GM18508 (cell line): Measurements from ENCODE around the gene ZNF860.
"Not testable (repeated sequence)": the region's sequence is repeated elsewhere in the genome, so short reads cannot be mapped to it uniquely, and the experiment has no call there.

Experiments used
- ATAC-seq: cut with Tn5 transposase; IDR thresholded peaks from one replicate; pipeline ENCODE4 v1.9.1; 2021; ENCODE audit warnings: moderate number of reproducible peaks; ENCODE audit not compliant: insufficient read depth, unreplicated experiment

Gene ZNF860

DNA sequence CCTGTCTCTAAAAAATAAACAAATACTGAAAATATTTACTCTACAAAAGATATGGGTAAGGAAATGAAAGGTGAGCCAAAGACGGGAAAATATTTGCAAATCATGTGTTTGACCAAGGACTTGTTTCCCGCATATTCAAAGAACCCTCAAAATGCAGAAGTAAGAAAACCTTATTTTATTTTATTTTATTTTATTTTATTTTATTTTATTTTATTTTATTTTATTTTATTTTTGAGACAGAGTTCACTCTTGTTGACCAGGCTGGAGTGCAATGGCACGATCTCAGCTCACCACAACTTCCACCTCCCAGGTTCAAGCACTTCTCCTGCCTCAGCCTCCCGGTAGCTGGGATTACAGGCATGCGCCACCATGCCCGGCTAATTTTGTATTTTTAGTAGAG, 11.4 kb downstream of the ZNF860 start:
- ATAC-seq, result not testable (repeated sequence)

DNA sequence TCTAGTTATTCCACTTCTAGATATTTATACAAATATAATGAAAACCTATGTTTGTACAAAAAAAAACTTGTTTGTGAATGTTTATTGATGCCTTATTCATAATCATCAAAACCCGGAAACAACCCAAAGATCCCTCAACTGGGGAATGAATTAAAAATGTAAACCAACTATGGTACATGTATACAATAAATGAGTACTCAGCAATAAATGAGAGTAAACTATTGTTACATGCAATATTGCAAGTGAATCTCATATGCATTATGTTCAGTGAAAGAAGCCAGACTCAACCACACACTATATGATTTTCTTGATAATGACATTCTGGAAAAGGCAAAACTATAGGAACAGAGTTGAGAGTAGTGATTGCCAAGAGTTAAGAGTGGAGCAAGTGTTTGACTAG, 12.3 kb downstream of the ZNF860 start:
- no peak for ATAC-seq

DNA sequence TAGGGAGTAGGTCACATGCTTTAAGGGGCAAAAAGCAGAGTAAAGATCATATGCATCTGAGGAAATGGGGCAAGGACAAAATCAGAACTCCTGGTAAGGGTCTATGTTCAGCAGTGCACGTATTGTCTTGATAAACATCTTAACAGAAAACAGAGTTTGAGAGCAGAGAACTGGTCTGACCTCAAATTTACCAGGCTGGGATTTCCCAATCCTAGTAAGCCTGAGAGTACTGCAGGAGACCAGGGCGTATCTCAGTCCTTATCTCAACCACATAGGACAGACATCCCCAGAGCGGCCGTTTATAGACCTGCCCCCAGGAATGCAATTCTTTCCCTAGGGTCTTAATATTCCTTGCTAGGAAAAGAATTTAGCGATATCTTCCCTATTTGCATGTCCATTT, 13.5 kb downstream of the ZNF860 start:
- ATAC-seq, result not testable (repeated sequence)

- ATAC-seq, result no peak
Observed at GRCh38 chr3:31996195-31996594, 14.6 kb downstream of the ZNF860 start.

DNA sequence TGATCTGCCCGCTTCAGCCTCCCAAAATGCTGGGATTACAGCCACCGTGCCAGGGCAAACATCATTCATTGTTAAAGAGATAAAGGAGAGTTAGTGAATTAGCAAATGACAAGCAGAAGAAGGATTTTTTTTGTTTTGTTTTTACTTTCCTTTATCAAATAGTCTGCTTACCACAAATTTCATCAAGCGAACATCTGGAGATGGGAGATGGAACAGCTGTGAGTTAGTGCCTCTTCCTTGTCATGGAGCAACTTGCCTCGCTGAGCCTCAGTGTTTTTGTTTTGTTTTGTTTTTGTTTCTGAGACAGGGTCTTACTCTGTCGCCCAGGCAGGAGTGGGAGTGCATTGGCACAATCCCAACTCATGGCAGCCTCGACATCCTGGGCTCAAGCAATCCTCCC, 15.9 kb downstream of the ZNF860 start:
- ATAC-seq, result no peak

GRCh38 chr3:31999907-32000439, 18.4 kb downstream of the ZNF860 start:
- ATAC-seq, result no peak

DNA sequence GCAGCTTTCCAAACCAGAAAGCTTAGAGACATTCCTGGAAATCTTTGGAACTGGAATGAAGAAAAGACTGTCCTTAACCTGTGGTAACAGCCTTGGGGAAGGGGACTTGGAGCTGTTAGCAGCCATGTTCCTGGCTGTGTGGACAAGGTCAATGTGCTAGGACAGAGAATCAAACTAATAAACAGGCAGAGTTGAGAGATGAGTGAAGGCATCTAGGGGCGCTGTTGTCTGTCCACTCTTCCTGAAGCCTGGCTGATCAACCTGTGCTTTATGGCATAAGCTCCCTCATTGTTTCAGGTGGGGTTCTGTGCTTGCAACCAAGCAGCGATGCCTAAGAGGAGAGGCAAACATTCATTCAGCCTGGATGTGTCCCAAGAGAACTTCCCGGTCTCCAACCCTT, 19.3 kb downstream of the ZNF860 start:
- ATAC-seq, result no peak

- no peak for ATAC-seq
Observed at GRCh38 chr3:32002561-32003368, 21.2 kb downstream of the ZNF860 start.

GRCh38 chr3:32003380-32003779, 21.8 kb downstream of the ZNF860 start:
- no peak for ATAC-seq

DNA sequence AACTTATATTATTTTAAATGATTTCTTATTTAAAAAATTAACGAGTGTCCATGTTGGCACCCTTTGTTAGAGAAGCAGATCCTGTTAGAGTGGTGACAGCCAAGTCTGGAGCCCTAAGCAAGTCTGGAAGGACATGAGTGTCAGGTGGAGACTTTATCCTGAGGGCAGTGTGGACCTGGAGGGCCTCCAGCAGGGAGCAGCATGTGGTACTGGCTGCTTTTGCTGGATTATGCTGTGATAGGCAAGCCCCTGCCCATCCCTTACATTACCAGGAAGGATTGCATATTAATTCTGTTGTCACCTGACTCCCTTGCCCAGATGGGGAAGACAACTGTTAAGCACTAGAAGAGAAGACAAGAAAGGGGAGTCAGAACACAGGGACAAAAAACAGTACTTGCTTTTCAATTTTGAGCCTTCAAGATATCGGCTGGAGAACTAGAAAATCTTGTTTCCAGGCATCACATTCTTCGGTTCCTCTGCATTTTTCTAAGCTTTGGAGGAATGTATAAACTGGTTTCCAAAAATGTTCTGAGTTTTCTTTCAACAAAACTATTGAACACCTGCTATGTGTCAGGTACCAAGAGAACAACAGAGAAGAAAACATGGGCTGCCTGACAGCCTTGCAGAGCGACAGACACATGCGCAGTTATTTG, 22.7 kb downstream of the ZNF860 start:
- ATAC-seq, result no peak

DNA sequence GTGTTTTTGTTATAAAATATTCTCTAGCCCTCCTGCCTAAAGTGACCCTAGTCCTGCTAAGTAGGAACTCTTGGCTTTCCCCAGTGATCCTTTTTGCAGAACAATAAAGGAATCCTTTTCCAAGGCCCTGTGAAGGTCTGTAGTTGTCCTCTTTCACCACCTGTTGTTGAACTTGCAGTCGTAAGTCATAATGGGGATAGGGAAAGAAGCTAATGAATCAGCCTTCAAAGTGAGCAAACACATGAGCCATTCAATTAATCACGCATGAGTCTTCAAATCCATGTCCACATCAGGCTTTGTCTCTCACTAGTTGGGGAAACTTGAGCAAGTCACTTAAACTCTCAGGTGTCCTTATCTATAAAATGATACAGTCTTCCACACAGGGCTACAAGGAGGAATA, 27.6 kb downstream of the ZNF860 start:
- ATAC-seq, result no peak

GRCh38 chr3:32009957-32010356, 28.4 kb downstream of the ZNF860 start:
- no peak for ATAC-seq

GRCh38 chr3:32010699-32011098, 29.1 kb downstream of the ZNF860 start:
- not testable (repeated sequence) for ATAC-seq

- ATAC-seq, result not testable (repeated sequence)
Observed at GRCh38 chr3:32015638-32016037, 34.1 kb downstream of the ZNF860 start.

GRCh38 chr3:32017286-32017685, 35.7 kb downstream of the ZNF860 start:
- no peak for ATAC-seq

DNA sequence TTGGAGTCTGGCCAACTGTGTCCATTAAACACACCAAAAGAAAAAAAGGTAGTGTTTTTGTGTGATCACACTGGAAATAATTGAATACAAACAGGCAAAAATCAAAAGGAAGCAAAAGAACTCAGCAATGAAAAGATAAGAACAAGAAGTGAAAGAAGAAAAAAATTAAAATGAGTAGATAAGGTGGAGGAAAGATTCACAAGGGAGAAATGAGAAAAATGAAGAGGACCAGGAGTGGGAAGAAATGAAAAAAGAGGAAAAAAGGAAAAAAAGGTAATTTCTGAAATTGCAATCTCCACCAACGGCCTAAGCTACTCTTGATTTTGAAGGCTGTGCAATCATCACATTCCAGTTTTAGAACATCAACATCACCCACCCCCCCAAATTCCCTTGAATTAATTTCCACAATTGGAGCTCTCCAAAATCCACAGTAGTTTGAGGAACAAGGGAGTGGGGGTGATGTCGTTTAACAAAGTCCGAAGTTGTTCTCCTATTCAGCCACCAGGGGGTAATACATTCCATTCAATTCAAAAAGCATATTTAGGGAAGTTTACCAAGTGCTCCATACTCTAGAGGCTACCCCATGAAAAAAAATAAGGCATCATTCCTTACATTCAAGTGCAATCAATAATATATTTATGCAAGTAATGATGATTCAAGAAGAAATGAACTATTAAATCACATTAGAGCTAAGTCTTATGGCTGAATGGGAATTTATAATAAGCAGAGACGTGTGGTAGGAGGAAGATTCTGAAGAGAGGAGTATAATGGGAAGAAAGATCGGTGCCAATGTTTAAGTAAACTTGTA, 37.4 kb downstream of the ZNF860 start:
- no peak for ATAC-seq

DNA sequence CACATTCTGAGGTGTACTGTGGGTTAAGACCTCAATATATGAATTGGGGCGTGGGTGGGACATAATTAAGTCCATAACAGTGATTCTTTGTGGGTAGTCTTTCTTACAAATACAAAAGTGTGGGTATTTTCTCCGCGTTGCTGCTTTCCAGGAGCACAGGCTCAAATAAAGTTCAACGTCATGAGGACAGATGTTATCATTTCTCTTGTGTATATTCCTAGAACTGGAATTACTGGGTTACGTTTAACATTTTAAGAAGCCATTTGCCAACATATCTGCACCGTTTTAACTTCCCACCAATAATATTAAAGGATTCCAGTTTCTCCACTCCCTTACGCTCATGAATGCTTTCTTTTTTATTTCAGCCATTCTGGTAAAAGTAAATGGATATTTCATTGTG, 39.6 kb downstream of the ZNF860 start:
- ATAC-seq, result no peak

GRCh38 chr3:32021748-32022147, 40.2 kb downstream of the ZNF860 start:
- no peak for ATAC-seq

- no peak for ATAC-seq
Observed at GRCh38 chr3:32022947-32023346, 41.4 kb downstream of the ZNF860 start.

DNA sequence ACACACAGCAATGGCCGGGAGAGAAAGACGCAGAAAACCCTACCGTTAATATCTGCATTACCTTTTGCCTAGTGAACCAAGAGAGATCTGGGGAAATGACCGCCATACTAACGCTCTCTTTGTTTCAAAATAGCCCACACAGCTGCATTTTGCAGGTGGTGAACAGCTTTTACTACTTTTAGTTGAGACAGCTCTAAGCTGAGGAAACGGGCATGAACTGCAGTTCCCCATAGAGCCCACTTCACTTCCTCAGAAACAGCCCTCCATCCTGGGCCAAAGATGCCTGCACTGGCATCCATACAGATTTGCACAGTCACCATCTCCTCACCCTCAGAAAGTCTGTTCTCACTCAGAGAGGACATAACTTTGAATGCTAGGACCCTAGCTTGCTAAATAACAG, 45.0 kb downstream of the ZNF860 start:
- no peak for ATAC-seq

DNA sequence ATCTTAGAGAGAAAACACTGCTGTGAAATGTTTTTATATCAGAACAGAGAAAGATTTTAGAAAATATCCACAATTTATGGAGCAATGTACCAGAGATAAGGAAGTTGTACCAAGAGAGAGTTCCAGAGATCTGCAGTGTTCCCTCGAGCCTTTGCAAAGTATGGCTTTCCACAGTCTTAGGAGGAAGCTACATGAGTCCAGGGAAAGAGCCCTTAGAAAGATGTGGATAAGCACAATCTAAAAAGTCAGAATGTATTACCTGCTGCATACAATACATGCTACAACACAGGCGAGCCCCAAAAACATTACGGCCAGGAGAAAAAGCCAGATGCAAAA, 56.4 kb downstream of the ZNF860 start:
- no peak for ATAC-seq
